Immature natural killer cell (primary cell): ENCODE measurements around the gene HAUS5. TPM values are rescaled to one million over a fixed set of nuclear protein-coding genes. Genes with fewer than 3 reads are reported as not detected.

Source experiments
- DNase-seq, 3 donors: peaks; one replicate each; pipeline ENCODE4 v3.0.0; 2022; ENCODE audit warnings: mixed read lengths in 1 of 3
- H3K27ac Mint-ChIP-seq, 6 donors: one replicate each; pipeline ENCODE4 v1.8.0; 2020; ENCODE audit warnings: mixed read lengths in 6 of 6, mild to moderate bottlenecking in 5 of 6, inconsistent platforms in 4 of 6, moderate library complexity in 3 of 6
- H3K27me3 Mint-ChIP-seq, 3 donors: one replicate each; pipeline ENCODE4 v1.8.0; 2020 to 2021; ENCODE audit warnings: low read depth in 3 of 3, mild to moderate bottlenecking in 3 of 3, mixed read lengths in 3 of 3, moderate library complexity in 3 of 3, inconsistent platforms in 1 of 3
- H3K36me3 Mint-ChIP-seq, 3 donors: one replicate each; pipeline ENCODE4 v1.8.0; 2020; ENCODE audit warnings: mixed read lengths in 3 of 3, inconsistent platforms in 2 of 3, mild to moderate bottlenecking in 2 of 3
- H3K4me1 Mint-ChIP-seq, 2 donors: one replicate each; pipeline ENCODE4 v1.8.0; 2020; ENCODE audit warnings: inconsistent platforms in 2 of 2, mild to moderate bottlenecking in 2 of 2, mixed read lengths in 2 of 2, moderate library complexity in 1 of 2
- H3K4me3 Mint-ChIP-seq, 5 donors: one replicate each; pipeline ENCODE4 v1.8.0; 2020; ENCODE audit warnings: mild to moderate bottlenecking in 5 of 5, mixed read lengths in 5 of 5, inconsistent platforms in 3 of 5, moderate library complexity in 3 of 5
- H3K9me3 Mint-ChIP-seq, 6 donors: one replicate each; pipeline ENCODE4 v1.8.0; 2020; ENCODE audit warnings: mild to moderate bottlenecking in 6 of 6, mixed read lengths in 6 of 6, inconsistent platforms in 4 of 6, moderate library complexity in 3 of 6
- polyA plus RNA-seq, 3 donors: library from polyadenylated mRNA; unstranded; fragments of 300-500 nt; fragmentation: Illumina TruSeq; gene quantifications; one replicate each; pipeline ENCODE4 v1.2.3, GENCODE V29; 2021

Gene HAUS5
- polyA plus RNA-seq: 1 to 10 TPM in 2 of 3 donors, under 1 TPM in 1; 0.98 to 7.5 (median 6.0) TPM

GRCh38 chr19:35612559-35613321 lies at the start of gene HAUS5:
HAUS5 (plus strand) TSS chr19:35612735; CDS start chr19:35612795, 60 bp downstream.
- H3K36me3 Mint-ChIP-seq: peaks cover 5 to 8% (median 7%) of the 10 kb centered on the region in 3 donors
- H3K27ac Mint-ChIP-seq: peak within 1 kb of the TSS; percentile 64 to 89 (median 88)
- peak within 1 kb of the TSS; percentile 83 to 92 (median 87) for H3K4me3 Mint-ChIP-seq
- peak; percentile 93 to 95 (median 95) for DNase-seq
- peaks cover 3 to 6% (median 3%) of the 10 kb centered on the region in 3 donors for H3K27me3 Mint-ChIP-seq
- peaks cover 12 to 17% of the 10 kb centered on the region in 2 donors for H3K4me1 Mint-ChIP-seq
- peaks cover 0 to 6% (median 2%) of the 10 kb centered on the region in 6 donors for H3K9me3 Mint-ChIP-seq

- no peak overlapping the region for H3K4me3 Mint-ChIP-seq
- peaks cover 3 to 6% of the 10 kb centered on the region in 2 donors for H3K4me1 Mint-ChIP-seq
- no peak overlapping the region for H3K27ac Mint-ChIP-seq
- H3K9me3 Mint-ChIP-seq: no peaks in the 10 kb centered on the region
- H3K27me3 Mint-ChIP-seq: peaks cover 12 to 16% (median 12%) of the 10 kb centered on the region in 3 donors
- H3K36me3 Mint-ChIP-seq: no peaks in the 10 kb centered on the region
- no peak for DNase-seq
Observed at GRCh38 chr19:35562776-35563175, 49.8 kb upstream of the HAUS5 start.

- Mint-ChIP-seq H3K27ac (no peak within 1 kb of the TSS), H3K27me3 (peaks cover 12 to 16% (median 12%) of the 10 kb centered on the region in 3 donors), H3K36me3 (no peaks in the 10 kb centered on the region), H3K4me1 (peaks cover 0 to 5% of the 10 kb centered on the region in 2 donors), H3K9me3 (no peaks in the 10 kb centered on the region), H3K4me3 (no peak within 1 kb of the TSS)
- no peak for DNase-seq
Observed at GRCh38 chr19:35563207-35563829, 49.2 kb upstream of the HAUS5 start, which contains the start of gene ATP4A. ATP4A (minus strand) TSS chr19:35563658; CDS start chr19:35563629, 29 bp downstream.

- DNase-seq: no peak
- H3K36me3 Mint-ChIP-seq: no peaks in the 10 kb centered on the region
- H3K9me3 Mint-ChIP-seq: no peaks in the 10 kb centered on the region
- peaks cover 4 to 7% (median 6%) of the 10 kb centered on the region in 3 donors for H3K27me3 Mint-ChIP-seq
- no peak overlapping the region for H3K4me3 Mint-ChIP-seq
- no peaks in the 10 kb centered on the region for H3K4me1 Mint-ChIP-seq
- no peak overlapping the region for H3K27ac Mint-ChIP-seq
Observed at GRCh38 chr19:35565016-35565856, 47.3 kb upstream of the HAUS5 start.

- H3K4me1 Mint-ChIP-seq: no peaks in the 10 kb centered on the region
- H3K27me3 Mint-ChIP-seq: peaks cover 2 to 8% (median 6%) of the 10 kb centered on the region in 3 donors
- H3K36me3 Mint-ChIP-seq: no peaks in the 10 kb centered on the region
- no peak overlapping the region for H3K27ac Mint-ChIP-seq
- no peak for DNase-seq
- H3K4me3 Mint-ChIP-seq: no peak overlapping the region
- no peaks in the 10 kb centered on the region for H3K9me3 Mint-ChIP-seq
Observed at GRCh38 chr19:35566738-35567137, 45.8 kb upstream of the HAUS5 start.

GRCh38 chr19:35569281-35569781 lies 43.2 kb upstream of the HAUS5 start:
- Mint-ChIP-seq H3K4me3 (no peak overlapping the region), H3K9me3 (peaks cover 0 to 3% (median 0%) of the 10 kb centered on the region in 6 donors), H3K27ac (no peak overlapping the region), H3K4me1 (no peaks in the 10 kb centered on the region), H3K36me3 (no peaks in the 10 kb centered on the region), H3K27me3 (peaks cover 4 to 15% (median 6%) of the 10 kb centered on the region in 3 donors)
- no peak for DNase-seq

- H3K27ac Mint-ChIP-seq: no peak overlapping the region
- DNase-seq: no peak
- peaks cover 8 to 20% (median 18%) of the 10 kb centered on the region in 6 donors for H3K9me3 Mint-ChIP-seq
- H3K36me3 Mint-ChIP-seq: peaks cover 5 to 11% (median 9%) of the 10 kb centered on the region in 3 donors
- H3K27me3 Mint-ChIP-seq: peaks cover 9 to 13% (median 11%) of the 10 kb centered on the region in 3 donors
- no peaks in the 10 kb centered on the region for H3K4me1 Mint-ChIP-seq
- no peak overlapping the region for H3K4me3 Mint-ChIP-seq
Observed at GRCh38 chr19:35571406-35571965, 41.0 kb upstream of the HAUS5 start.

GRCh38 chr19:35577918-35578317 lies 34.6 kb upstream of the HAUS5 start:
- Mint-ChIP-seq H3K9me3 (peaks cover 17 to 36% (median 28%) of the 10 kb centered on the region in 6 donors), H3K27ac (no peak overlapping the region), H3K36me3 (peaks cover 5 to 22% (median 15%) of the 10 kb centered on the region in 3 donors), H3K4me3 (no peak overlapping the region), H3K4me1 (no peaks in the 10 kb centered on the region), H3K27me3 (peaks cover 5 to 12% (median 11%) of the 10 kb centered on the region in 3 donors)
- no peak for DNase-seq

GRCh38 chr19:35578707-35579106 lies 33.8 kb upstream of the HAUS5 start:
- H3K4me1 Mint-ChIP-seq: no peaks in the 10 kb centered on the region
- H3K36me3 Mint-ChIP-seq: peaks cover 5 to 22% (median 15%) of the 10 kb centered on the region in 3 donors
- H3K27me3 Mint-ChIP-seq: peaks cover 5 to 12% (median 6%) of the 10 kb centered on the region in 3 donors

GRCh38 chr19:35582760-35583159 lies 29.8 kb upstream of the HAUS5 start:
- Mint-ChIP-seq H3K27me3 (peaks cover 2 to 9% (median 2%) of the 10 kb centered on the region in 3 donors), H3K4me1 (no peaks in the 10 kb centered on the region)

More at GRCh38 chr19:35578707-35579106, 33.8 kb upstream of the HAUS5 start:
- DNase-seq: no peak
- Mint-ChIP-seq H3K4me3 (no peak overlapping the region), H3K27ac (no peak overlapping the region), H3K9me3 (peaks cover 17 to 36% (median 28%) of the 10 kb centered on the region in 6 donors)

GRCh38 chr19:35585848-35586247 lies 26.7 kb upstream of the HAUS5 start, which contains the start of gene PMIS2:
PMIS2 (plus strand) TSS chr19:35586173; CDS start chr19:35586260, 87 bp downstream.
- no peaks in the 10 kb centered on the region for H3K36me3 Mint-ChIP-seq
- H3K27me3 Mint-ChIP-seq: peaks cover 0 to 9% (median 2%) of the 10 kb centered on the region in 3 donors
- H3K9me3 Mint-ChIP-seq: no peaks in the 10 kb centered on the region
- DNase-seq: no peak
- H3K4me1 Mint-ChIP-seq: no peaks in the 10 kb centered on the region
- H3K4me3 Mint-ChIP-seq: no peak within 1 kb of the TSS
- no peak within 1 kb of the TSS for H3K27ac Mint-ChIP-seq

More at GRCh38 chr19:35582760-35583159, 29.8 kb upstream of the HAUS5 start:
- Mint-ChIP-seq H3K4me3 (no peak overlapping the region), H3K27ac (no peak overlapping the region), H3K36me3 (peaks cover 0 to 2% (median 0%) of the 10 kb centered on the region in 3 donors), H3K9me3 (peaks cover 0 to 6% (median 2%) of the 10 kb centered on the region in 6 donors)
- DNase-seq: no peak

GRCh38 chr19:35587321-35587720 lies 25.2 kb upstream of the HAUS5 start:
- DNase-seq: no peak
- no peak overlapping the region for H3K27ac Mint-ChIP-seq
- no peaks in the 10 kb centered on the region for H3K4me1 Mint-ChIP-seq
- H3K4me3 Mint-ChIP-seq: no peak overlapping the region
- H3K27me3 Mint-ChIP-seq: peaks cover 0 to 7% (median 2%) of the 10 kb centered on the region in 3 donors
- no peaks in the 10 kb centered on the region for H3K9me3 Mint-ChIP-seq
- H3K36me3 Mint-ChIP-seq: no peaks in the 10 kb centered on the region

GRCh38 chr19:35590875-35591274 lies 21.7 kb upstream of the HAUS5 start:
- Mint-ChIP-seq H3K27me3 (peaks cover 0 to 4% (median 3%) of the 10 kb centered on the region in 3 donors), H3K4me3 (no peak overlapping the region), H3K36me3 (no peaks in the 10 kb centered on the region), H3K9me3 (no peaks in the 10 kb centered on the region), H3K27ac (no peak overlapping the region), H3K4me1 (no peaks in the 10 kb centered on the region)
- DNase-seq: no peak
